Vagina (tissue), 2 donors: ENCODE data around the gene RBM19. TPM values are rescaled to one million over a fixed set of nuclear protein-coding genes. Genes with fewer than 3 reads are reported as not detected.

Source experiments
- DNase-seq, 2 donors: peaks; one replicate each; pipeline ENCODE4 v3.0.0-alpha.2; 2017; ENCODE audit errors: extremely low spot score in 2 of 2
- H3K27ac ChIP-seq: fragments of 200-600 bp; sonication (generic); one replicate; pipeline ENCODE4 v1.5.1; 2019
- H3K27me3 ChIP-seq: fragments of 200-600 bp; sonication (generic); one replicate; pipeline ENCODE4 v1.5.1; 2019
- H3K36me3 ChIP-seq, 2 donors: fragments of 200-600 bp; sonication (generic); one replicate each; pipeline ENCODE4 v1.5.1; 2017 to 2019
- H3K4me1 ChIP-seq: fragments of 200-600 bp; sonication (generic); one replicate; pipeline ENCODE4 v1.5.1; 2019
- H3K4me3 ChIP-seq, 2 donors: fragments of 200-600 bp; sonication (generic); 1 replicate in 1 of 2; 2 replicates in 1 of 2; pipeline ENCODE4 v1.5.1; 2016 to 2019
- H3K9me3 ChIP-seq: fragments of 200-600 bp; sonication (generic); one replicate; pipeline ENCODE4 v1.5.1; 2019
- CTCF ChIP-seq, 3 experiments: fragments of 450-650 bp in 2 of 3; fragments of 200-600 bp in 1 of 3; sonication (generic) in 1 of 3; IDR thresholded peaks; one replicate each; pipeline ENCODE4 v1.5.1; 2017 to 2019; ENCODE audit warnings: antibody characterized with exemption in 3 of 3, mild to moderate bottlenecking in 2 of 3, moderate library complexity in 2 of 3
- POLR2A ChIP-seq, 2 donors: fragments of 450-650 bp; IDR thresholded peaks; one replicate each; pipeline ENCODE4 v1.6.1; 2017; ENCODE audit warnings: antibody characterized with exemption in 2 of 2, mild to moderate bottlenecking in 2 of 2, moderate library complexity in 2 of 2
- POLR2AphosphoS5 ChIP-seq, 2 donors: sonication (generic); formaldehyde crosslinking; IDR thresholded peaks; one replicate each; pipeline ENCODE4 v1.9.0; 2017; ENCODE audit warnings: antibody characterized with exemption in 2 of 2, mild to moderate bottlenecking in 2 of 2, low read depth in 1 of 2; ENCODE audit not compliant: insufficient read depth in 1 of 2
- intact Hi-C: fragments of 100-400 bp; cut with DNase I; formaldehyde crosslinking; loops from one replicate; pipeline ENCODE4 v1.15.1; 2023
- total RNA-seq: library from RNA; depleted of rRNA; stranded (reverse); fragments of >200 nt; gene quantifications from one replicate; pipeline ENCODE4 v1.2.3, GENCODE V29; 2016

Gene RBM19
- total RNA-seq, 1 donor from 2014 or later: 25.5 TPM

DNA sequence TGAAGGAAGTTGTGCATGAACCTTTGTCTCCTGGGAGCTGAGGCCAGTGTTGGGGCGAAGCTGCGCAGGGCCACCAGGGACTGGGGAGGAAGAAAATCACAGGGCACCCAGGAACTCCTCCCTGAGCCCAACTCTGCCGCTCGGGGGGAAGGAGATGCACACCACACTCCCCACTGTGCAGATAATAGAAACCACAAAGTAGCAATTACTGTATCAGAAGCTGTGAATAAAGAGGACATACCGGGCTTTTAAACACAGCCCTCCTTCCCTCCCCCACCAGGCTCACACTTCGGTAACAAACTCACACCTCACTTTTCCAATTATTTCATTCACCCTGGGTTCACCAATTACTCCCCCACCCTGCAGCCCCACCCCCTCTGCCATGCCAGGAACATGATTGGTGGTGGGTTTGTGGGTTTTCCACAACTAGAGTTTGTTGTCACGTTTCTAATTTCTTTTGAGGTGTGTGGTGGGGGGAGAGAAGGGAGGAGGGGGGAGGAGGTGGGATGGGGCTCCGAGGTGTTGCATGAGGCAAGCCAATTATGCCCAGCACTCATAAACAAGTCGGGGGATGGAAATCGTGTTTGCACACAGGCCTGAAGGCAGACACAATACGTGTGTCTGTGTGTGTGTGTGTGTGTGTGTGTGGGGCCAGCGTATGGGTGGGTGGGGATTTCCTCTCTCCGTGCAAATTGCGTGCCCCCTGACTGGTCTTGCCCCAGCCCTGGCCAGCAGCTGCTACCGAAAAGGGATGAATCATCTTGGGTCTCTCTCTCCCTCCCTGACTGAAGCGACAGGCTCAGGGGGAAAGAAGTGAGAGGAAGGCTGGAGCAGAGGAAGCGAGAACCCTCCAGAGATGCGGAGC is 103.3 kb downstream of the RBM19 start:
- H3K27me3 ChIP-seq: no peaks in the 10 kb centered on the region
- DNase-seq: no peak
- no peaks in the 10 kb centered on the region for H3K9me3 ChIP-seq
- intact Hi-C loops: no loop called here
- TF ChIP-seq CTCF (IDR thresholded peaks at IDR 0.05): no peak
- TF ChIP-seq POLR2AphosphoS5 (IDR thresholded peaks at IDR 0.05; ENCODE audit: insufficient read depth in 1 of 2, low read depth in 1 of 2): no peak
- TF ChIP-seq POLR2A (IDR thresholded peaks at IDR 0.05): no peak
- H3K27ac ChIP-seq: no peak overlapping the region
- H3K36me3 ChIP-seq: peaks cover 0 to 4% of the 10 kb centered on the region in 2 donors
- H3K4me3 ChIP-seq: no peak overlapping the region
- H3K4me1 ChIP-seq: peaks cover 13% of the 10 kb centered on the region

- Histone ChIP-seq H3K9me3 (no peaks in the 10 kb centered on the region), H3K4me3 (no peak overlapping the region), H3K4me1 (peaks cover 13% of the 10 kb centered on the region), H3K36me3 (peaks cover 0 to 14% of the 10 kb centered on the region in 2 donors), H3K27ac (no peak overlapping the region), H3K27me3 (no peaks in the 10 kb centered on the region)
- TF ChIP-seq CTCF (IDR thresholded peaks at IDR 0.05): no peak
- TF ChIP-seq POLR2A (IDR thresholded peaks at IDR 0.05): no peak
- no peak for TF ChIP-seq POLR2AphosphoS5 (IDR thresholded peaks at IDR 0.05; ENCODE audit: insufficient read depth in 1 of 2, low read depth in 1 of 2)
- DNase-seq: no peak
- intact Hi-C loops: no loop called here
These were observed 104.3 kb downstream of the RBM19 start for GRCh38 chr12:113861708-113862312.

DNA sequence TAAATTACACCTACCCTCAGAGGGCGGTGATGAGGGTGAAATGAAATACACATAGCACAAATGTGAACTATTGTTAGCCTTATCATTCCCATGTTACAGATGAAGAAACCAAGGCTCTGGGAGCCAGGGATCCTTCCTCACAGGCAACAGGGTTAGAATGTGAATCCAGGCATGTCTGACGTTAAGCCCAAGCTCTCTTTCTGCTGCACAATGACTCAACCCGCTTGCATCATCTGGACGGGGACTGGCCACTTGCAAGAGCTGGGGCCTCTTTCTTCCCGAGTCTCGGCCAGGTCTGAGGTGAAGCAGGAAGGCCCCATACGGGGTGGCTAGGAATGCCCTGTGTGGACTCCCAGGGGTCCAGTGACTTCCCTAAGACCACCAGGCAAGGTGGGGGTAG is 105.2 kb downstream of the RBM19 start:
- no peak overlapping the region for H3K27ac ChIP-seq
- no peak overlapping the region for H3K4me3 ChIP-seq
- no peaks in the 10 kb centered on the region for H3K27me3 ChIP-seq
- no peaks in the 10 kb centered on the region for H3K9me3 ChIP-seq
- no peak for DNase-seq
- TF ChIP-seq POLR2AphosphoS5 (IDR thresholded peaks at IDR 0.05; ENCODE audit: insufficient read depth in 1 of 2, low read depth in 1 of 2) (no peak), CTCF (IDR thresholded peaks at IDR 0.05) (no peak), POLR2A (IDR thresholded peaks at IDR 0.05) (no peak)
- H3K4me1 ChIP-seq: peaks cover 13% of the 10 kb centered on the region
- intact Hi-C loops: no loop called here
- H3K36me3 ChIP-seq: peaks cover 0 to 21% of the 10 kb centered on the region in 2 donors

- TF ChIP-seq POLR2AphosphoS5 (IDR thresholded peaks at IDR 0.05; ENCODE audit: insufficient read depth in 1 of 2, low read depth in 1 of 2) (no peak), POLR2A (IDR thresholded peaks at IDR 0.05) (no peak), CTCF (IDR thresholded peaks at IDR 0.05) (no peak)
- no peaks in the 10 kb centered on the region for H3K9me3 ChIP-seq
- H3K27me3 ChIP-seq: no peaks in the 10 kb centered on the region
- no peak for DNase-seq
- intact Hi-C loops: no loop called here
- peaks cover 0 to 28% of the 10 kb centered on the region in 2 donors for H3K36me3 ChIP-seq
- H3K4me3 ChIP-seq: no peak overlapping the region
- H3K4me1 ChIP-seq: peaks cover 13% of the 10 kb centered on the region
- H3K27ac ChIP-seq: no peak overlapping the region
These were observed 105.9 kb downstream of the RBM19 start for GRCh38 chr12:113860059-113860820.
